NAMALWA (cell line): ENCODE measurements around the gene GDF9.

Experiments used
- DNase-seq: peaks from one replicate; pipeline ENCODE4 v3.0.0-alpha.2; 2015; ENCODE audit warnings: low spot score

The GDF9 gene

GRCh38 chr5:132866342-132867045 lies at the start of gene GDF9, which contains the start of gene UQCRQ:
GDF9 (minus strand) TSS chr5:132866469; CDS start chr5:132864533, 1,936 bp downstream.
UQCRQ (plus strand) TSS chr5:132866642; CDS start chr5:132866882, 240 bp downstream.
- peak; percentile 99 for DNase-seq

GRCh38 chr5:132915681-132916080 lies 49.4 kb upstream of the GDF9 start:
- no peak for DNase-seq

- DNase-seq: no peak
Observed at GRCh38 chr5:132909702-132910101, 43.4 kb upstream of the GDF9 start.

- DNase-seq: no peak
Observed at GRCh38 chr5:132907161-132907560, 40.9 kb upstream of the GDF9 start.

- peak; percentile 50 for DNase-seq
Observed at GRCh38 chr5:132905938-132906337, 39.7 kb upstream of the GDF9 start.

GRCh38 chr5:132901730-132902129 lies 35.5 kb upstream of the GDF9 start:
- no peak for DNase-seq

- DNase-seq: no peak
Observed at GRCh38 chr5:132901036-132901435, 34.8 kb upstream of the GDF9 start.

GRCh38 chr5:132898094-132898493 lies 31.8 kb upstream of the GDF9 start:
- DNase-seq: no peak

GRCh38 chr5:132896685-132897084 lies 30.4 kb upstream of the GDF9 start:
- DNase-seq: no peak

- DNase-seq: no peak
Observed at GRCh38 chr5:132895719-132896305, 29.5 kb upstream of the GDF9 start.

GRCh38 chr5:132890817-132891216 lies 24.5 kb upstream of the GDF9 start:
- no peak for DNase-seq

- DNase-seq: no peak
Observed at GRCh38 chr5:132889501-132889900, 23.2 kb upstream of the GDF9 start.

- DNase-seq: peak; percentile 23
Observed at GRCh38 chr5:132887283-132887682, 21.0 kb upstream of the GDF9 start.

- DNase-seq: peak; percentile 73
Observed at GRCh38 chr5:132886064-132886823, 20.0 kb upstream of the GDF9 start.

- no peak for DNase-seq
Observed at GRCh38 chr5:132884548-132884947, 18.3 kb upstream of the GDF9 start.

- DNase-seq: peak; percentile 69
Observed at GRCh38 chr5:132883261-132883834, 17.1 kb upstream of the GDF9 start.

- DNase-seq: no peak
Observed at GRCh38 chr5:132877938-132878337, 11.7 kb upstream of the GDF9 start.

- DNase-seq: no peak
Observed at GRCh38 chr5:132877466-132877865, 11.2 kb upstream of the GDF9 start.

- no peak for DNase-seq
Observed at GRCh38 chr5:132876020-132876759, 9.9 kb upstream of the GDF9 start.

GRCh38 chr5:132873930-132874271 lies 7.6 kb upstream of the GDF9 start:
- no peak for DNase-seq

GRCh38 chr5:132873119-132873929 lies 7.1 kb upstream of the GDF9 start, which contains the start of gene LEAP2:
LEAP2 (plus strand) TSS chr5:132873668; CDS start chr5:132873695, 27 bp downstream.
- no peak for DNase-seq
